ENCODE results near the gene HERC5.

Gene HERC5

DNA sequence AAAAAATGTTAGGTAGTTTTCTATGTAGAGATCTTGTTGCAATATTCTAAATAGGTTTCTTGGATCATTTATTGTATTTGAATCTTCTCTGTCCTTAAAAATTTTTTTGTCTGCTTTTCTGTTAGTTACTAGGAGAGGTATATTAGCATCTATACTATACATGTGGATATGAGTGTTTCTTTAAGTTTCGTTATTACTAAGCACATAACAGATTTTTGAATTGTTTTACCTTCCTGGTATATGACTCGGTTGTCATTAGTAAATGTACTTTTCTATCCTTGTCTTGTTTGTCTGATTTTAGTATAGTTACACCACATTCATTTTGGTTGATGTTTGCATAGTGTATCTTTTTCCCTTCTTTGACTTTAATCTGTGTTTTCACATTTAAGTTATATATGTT lies 46.4 kb downstream of the HERC5 start:
- no peaks in the 10 kb centered on the region for H3K27me3 ChIP-seq (ENCODE audit: control insufficient read depth in 1 of 2, insufficient read depth in 1 of 2, low read length in 2 of 2)
- no peak overlapping the region for H2BK15ac ChIP-seq (ENCODE audit: low read depth, poor library complexity, severe bottlenecking)
- H2BK120ac ChIP-seq (ENCODE audit: low read depth, low read length): no peak overlapping the region
- no peaks in the 10 kb centered on the region for H3K36me3 ChIP-seq (ENCODE audit: control insufficient read depth in 1 of 2, insufficient read depth in 2 of 2, low read depth in 1 of 2, low read length in 2 of 2)
- no peak overlapping the region for H3K4ac ChIP-seq (ENCODE audit: low read depth in 1 of 2, low read length in 2 of 2)
- H4K8ac ChIP-seq (ENCODE audit: low read length): no peak overlapping the region
- no peak overlapping the region for H2AFZ ChIP-seq (ENCODE audit: low read depth, low read length)
- no peak overlapping the region for H3K18ac ChIP-seq (ENCODE audit: low read depth in 1 of 2, low read length in 2 of 2)
- H3K4me3 ChIP-seq (ENCODE audit: insufficient read depth in 1 of 2, low read depth in 1 of 2, low read length in 2 of 2): no peak overlapping the region
- H2BK5ac ChIP-seq (ENCODE audit: low read depth, low read length, poor library complexity, severe bottlenecking): no peak overlapping the region
- no peak overlapping the region for H2AK5ac ChIP-seq (ENCODE audit: low read length, severe bottlenecking)
- no peak overlapping the region for H2BK12ac ChIP-seq (ENCODE audit: low read length in 2 of 2)
- no peak overlapping the region for H4K91ac ChIP-seq (ENCODE audit: low read length)
- no peak overlapping the region for H3K27ac ChIP-seq (ENCODE audit: low read length, poor library complexity, severe bottlenecking)
- H3K14ac ChIP-seq (ENCODE audit: low read length in 2 of 2): no peak overlapping the region
- no peaks in the 10 kb centered on the region for H3K9me3 ChIP-seq (ENCODE audit: control insufficient read depth, low read length)
- no peak overlapping the region for H3K9ac ChIP-seq (ENCODE audit: low read length)
- H3K4me1 ChIP-seq (ENCODE audit: control insufficient read depth, insufficient read depth, low read depth, low read length): no peaks in the 10 kb centered on the region
- no peak overlapping the region for H3K4me2 ChIP-seq (ENCODE audit: low read length, poor library complexity, severe bottlenecking)
- H3K79me1 ChIP-seq (replicated peaks; ENCODE audit: low read length, poor library complexity, severe bottlenecking): no peaks in the 10 kb centered on the region
- H3K23ac ChIP-seq (ENCODE audit: low read length in 2 of 2): no peak overlapping the region
- WGBS: no CpG with 5 or more reads among the region's 2 CpGs
- no peak for DNase-seq

DNA sequence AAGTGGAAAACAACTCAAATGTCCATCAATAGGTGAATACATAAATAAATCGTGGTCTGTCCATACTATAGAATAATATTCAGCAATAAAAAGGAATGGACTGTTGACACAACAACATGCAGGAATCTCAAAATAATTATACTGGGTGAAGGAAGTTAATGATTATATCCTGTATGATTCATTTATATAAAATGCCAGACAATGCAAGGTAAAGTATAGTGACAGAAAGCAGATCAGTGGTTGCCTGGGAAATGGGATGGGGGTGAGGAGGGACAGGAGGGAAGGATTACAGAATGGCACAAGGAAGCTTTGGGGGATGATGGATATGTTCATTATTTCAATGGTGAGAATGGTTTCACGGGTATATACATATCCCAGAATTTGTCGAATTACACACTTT lies 54.3 kb downstream of the HERC5 start:
- no peak overlapping the region for H2AK5ac ChIP-seq (ENCODE audit: low read length, severe bottlenecking)
- no peak overlapping the region for H3K9ac ChIP-seq (ENCODE audit: low read length)
- no CpG with 5 or more reads among the region's 3 CpGs for WGBS

DNA sequence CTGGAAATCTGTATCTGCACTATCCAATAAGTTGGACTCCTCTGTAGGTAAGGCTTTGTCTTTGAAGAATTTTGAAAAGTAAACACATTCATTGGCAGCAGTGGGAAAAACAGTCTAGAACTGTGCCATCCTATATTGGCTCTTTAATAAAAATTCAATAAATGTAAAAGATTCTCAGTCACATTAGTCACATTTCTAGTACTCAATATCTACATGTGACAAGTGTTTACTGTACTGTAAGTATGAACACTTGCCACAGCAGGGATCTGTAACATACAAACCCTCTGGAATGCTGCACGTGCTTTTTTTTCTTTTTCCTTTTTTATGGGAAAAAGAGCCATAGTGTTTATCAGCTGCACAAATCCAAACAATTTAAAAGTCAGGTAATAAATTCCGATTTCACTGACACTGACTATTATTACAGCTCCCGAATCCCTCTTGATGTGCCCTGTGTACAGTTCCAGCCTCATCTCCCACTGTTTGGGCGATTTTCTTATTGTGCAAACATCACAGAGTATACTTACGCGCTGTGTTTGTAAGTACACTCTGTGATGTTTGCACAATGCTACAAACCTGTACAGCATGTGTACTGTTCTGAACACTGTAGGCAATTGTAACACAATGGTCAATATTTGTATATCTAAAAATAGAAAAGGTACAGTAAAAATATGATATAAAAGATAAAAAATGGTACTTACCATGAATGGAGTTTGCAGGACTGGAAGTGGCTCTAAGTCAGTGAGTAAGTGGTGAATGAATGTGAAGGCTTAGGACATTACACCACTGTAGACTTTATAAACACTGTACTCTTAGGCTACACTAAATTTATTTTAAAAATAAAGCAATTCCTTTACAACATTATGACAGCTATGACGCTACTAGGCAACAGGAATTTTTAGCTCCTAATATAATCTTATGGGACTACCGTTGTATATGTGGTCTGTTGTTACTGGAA lies 57.9 kb downstream of the HERC5 start:
- no peak overlapping the region for H2AK5ac ChIP-seq (ENCODE audit: low read length, severe bottlenecking)
- no peak overlapping the region for H2AFZ ChIP-seq (ENCODE audit: low read depth, low read length)
- H3K4me1 ChIP-seq (ENCODE audit: control insufficient read depth, insufficient read depth, low read depth, low read length): no peaks in the 10 kb centered on the region
- H3K27ac ChIP-seq (ENCODE audit: low read length, poor library complexity, severe bottlenecking): no peak overlapping the region
- no peak overlapping the region for H3K14ac ChIP-seq (ENCODE audit: low read length in 2 of 2)
- no peak overlapping the region for H4K91ac ChIP-seq (ENCODE audit: low read length)
- H3K9ac ChIP-seq (ENCODE audit: low read length): no peak overlapping the region
- WGBS: 85% methylated on average over 8 of the region's 8 CpGs
- peaks cover 2% of the 10 kb centered on the region for H3K79me1 ChIP-seq (replicated peaks; ENCODE audit: low read length, poor library complexity, severe bottlenecking)
- H3K18ac ChIP-seq (ENCODE audit: low read depth in 1 of 2, low read length in 2 of 2): no peak overlapping the region
- no peaks in the 10 kb centered on the region for H3K9me3 ChIP-seq (ENCODE audit: control insufficient read depth, low read length)
- no peak overlapping the region for H4K8ac ChIP-seq (ENCODE audit: low read length)
- no peak overlapping the region for H2BK12ac ChIP-seq (ENCODE audit: low read length in 2 of 2)
- H3K27me3 ChIP-seq (ENCODE audit: control insufficient read depth in 1 of 2, insufficient read depth in 1 of 2, low read length in 2 of 2): no peaks in the 10 kb centered on the region
- H3K4ac ChIP-seq (ENCODE audit: low read depth in 1 of 2, low read length in 2 of 2): no peak overlapping the region
- DNase-seq: no peak
- H3K4me2 ChIP-seq (ENCODE audit: low read length, poor library complexity, severe bottlenecking): no peak overlapping the region
- H2BK5ac ChIP-seq (ENCODE audit: low read depth, low read length, poor library complexity, severe bottlenecking): no peak overlapping the region
- no peak overlapping the region for H2BK120ac ChIP-seq (ENCODE audit: low read depth, low read length)
- H3K4me3 ChIP-seq (ENCODE audit: insufficient read depth in 1 of 2, low read depth in 1 of 2, low read length in 2 of 2): no peak overlapping the region
- H3K23ac ChIP-seq (ENCODE audit: low read length in 2 of 2): no peak overlapping the region
- H3K36me3 ChIP-seq (ENCODE audit: control insufficient read depth in 1 of 2, insufficient read depth in 2 of 2, low read depth in 1 of 2, low read length in 2 of 2): peaks cover 0 to 2% of the 10 kb centered on the region in 2 experiments
- H2BK15ac ChIP-seq (ENCODE audit: low read depth, poor library complexity, severe bottlenecking): no peak overlapping the region

More for the DNA sequence above, 54.3 kb downstream of the HERC5 start:
- Histone ChIP-seq H3K4me3 (ENCODE audit: insufficient read depth in 1 of 2, low read depth in 1 of 2, low read length in 2 of 2) (no peak overlapping the region), H4K8ac (ENCODE audit: low read length) (no peak overlapping the region), H3K36me3 (ENCODE audit: control insufficient read depth in 1 of 2, insufficient read depth in 2 of 2, low read depth in 1 of 2, low read length in 2 of 2) (no peaks in the 10 kb centered on the region), H2BK12ac (ENCODE audit: low read length in 2 of 2) (no peak overlapping the region), H3K79me1 (replicated peaks; ENCODE audit: low read length, poor library complexity, severe bottlenecking) (no peaks in the 10 kb centered on the region), H3K4ac (ENCODE audit: low read depth in 1 of 2, low read length in 2 of 2) (no peak overlapping the region), H3K18ac (ENCODE audit: low read depth in 1 of 2, low read length in 2 of 2) (no peak overlapping the region), H2BK120ac (ENCODE audit: low read depth, low read length) (no peak overlapping the region), H3K4me2 (ENCODE audit: low read length, poor library complexity, severe bottlenecking) (no peak overlapping the region), H2BK15ac (ENCODE audit: low read depth, poor library complexity, severe bottlenecking) (no peak overlapping the region), H4K91ac (ENCODE audit: low read length) (no peak overlapping the region), H3K4me1 (ENCODE audit: control insufficient read depth, insufficient read depth, low read depth, low read length) (no peaks in the 10 kb centered on the region), H3K14ac (ENCODE audit: low read length in 2 of 2) (no peak overlapping the region), H3K9me3 (ENCODE audit: control insufficient read depth, low read length) (no peaks in the 10 kb centered on the region), H3K27ac (ENCODE audit: low read length, poor library complexity, severe bottlenecking) (no peak overlapping the region), H3K23ac (ENCODE audit: low read length in 2 of 2) (no peak overlapping the region), H2AFZ (ENCODE audit: low read depth, low read length) (no peak overlapping the region), H2BK5ac (ENCODE audit: low read depth, low read length, poor library complexity, severe bottlenecking) (no peak overlapping the region), H3K27me3 (ENCODE audit: control insufficient read depth in 1 of 2, insufficient read depth in 1 of 2, low read length in 2 of 2) (no peaks in the 10 kb centered on the region)
- no peak for DNase-seq

DNA sequence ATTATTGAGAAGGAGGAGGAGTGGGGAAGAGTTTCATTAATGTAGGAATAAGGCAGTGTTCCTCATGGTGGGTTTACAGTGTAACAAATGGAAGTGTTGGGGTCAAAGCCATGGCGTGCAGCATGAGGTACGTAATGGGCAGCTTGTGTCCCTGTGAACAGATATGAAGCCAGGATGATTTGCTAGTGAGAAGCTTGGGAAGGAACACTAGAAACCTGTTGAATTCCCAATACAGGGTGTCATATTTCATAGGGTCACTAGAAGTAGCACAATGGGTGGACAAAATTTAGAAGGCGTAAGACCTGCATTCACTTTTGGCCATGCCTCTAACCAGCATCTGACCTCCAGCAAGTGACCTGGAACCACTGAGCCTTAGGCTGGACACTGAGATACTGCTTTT lies 59.8 kb downstream of the HERC5 start:
- Histone ChIP-seq H3K4me3 (ENCODE audit: insufficient read depth in 1 of 2, low read depth in 1 of 2, low read length in 2 of 2) (no peak overlapping the region), H3K27me3 (ENCODE audit: control insufficient read depth in 1 of 2, insufficient read depth in 1 of 2, low read length in 2 of 2) (no peaks in the 10 kb centered on the region), H4K91ac (ENCODE audit: low read length) (no peak overlapping the region), H2BK12ac (ENCODE audit: low read length in 2 of 2) (no peak overlapping the region), H3K79me1 (replicated peaks; ENCODE audit: low read length, poor library complexity, severe bottlenecking) (peaks cover 4% of the 10 kb centered on the region), H3K36me3 (ENCODE audit: control insufficient read depth in 1 of 2, insufficient read depth in 2 of 2, low read depth in 1 of 2, low read length in 2 of 2) (peaks cover 0 to 21% of the 10 kb centered on the region in 2 experiments), H3K9me3 (ENCODE audit: control insufficient read depth, low read length) (no peaks in the 10 kb centered on the region), H3K4me2 (ENCODE audit: low read length, poor library complexity, severe bottlenecking) (no peak overlapping the region), H3K27ac (ENCODE audit: low read length, poor library complexity, severe bottlenecking) (no peak overlapping the region), H2AFZ (ENCODE audit: low read depth, low read length) (no peak overlapping the region), H2BK5ac (ENCODE audit: low read depth, low read length, poor library complexity, severe bottlenecking) (no peak overlapping the region), H2AK5ac (ENCODE audit: low read length, severe bottlenecking) (no peak overlapping the region), H3K18ac (ENCODE audit: low read depth in 1 of 2, low read length in 2 of 2) (no peak overlapping the region), H2BK120ac (ENCODE audit: low read depth, low read length) (no peak overlapping the region), H4K8ac (ENCODE audit: low read length) (no peak overlapping the region), H3K9ac (ENCODE audit: low read length) (no peak overlapping the region), H3K4ac (ENCODE audit: low read depth in 1 of 2, low read length in 2 of 2) (no peak overlapping the region), H3K14ac (ENCODE audit: low read length in 2 of 2) (no peak overlapping the region), H3K4me1 (ENCODE audit: control insufficient read depth, insufficient read depth, low read depth, low read length) (no peaks in the 10 kb centered on the region), H2BK15ac (ENCODE audit: low read depth, poor library complexity, severe bottlenecking) (no peak overlapping the region), H3K23ac (ENCODE audit: low read length in 2 of 2) (no peak overlapping the region)
- 92% methylated on average over 3 of the region's 3 CpGs for WGBS
- DNase-seq: no peak

Data from mesenchymal stem cell (in vitro differentiated cells and primary cell).